HepG2 (cell line): ENCODE data around the gene THADA. TPM values are rescaled to one million over a fixed set of nuclear protein-coding genes. Genes with fewer than 3 reads are reported as not detected.

ENCODE experiments used
- EZH2 ChIP-seq: conservative IDR thresholded peaks from 2 replicates; pipeline ENCODE4 v1.6.1; 2012; ENCODE audit warnings: mild to moderate bottlenecking, low read depth, low read length, moderate library complexity
- FOXJ3 ChIP-seq: sonication (generic); formaldehyde crosslinking; IDR thresholded peaks from 2 replicates; pipeline ENCODE4 v1.4.0; 2020; ENCODE audit warnings: missing genetic modification reagents, mild to moderate bottlenecking, borderline replicate concordance
- HOXA5 ChIP-seq: sonication (generic); formaldehyde crosslinking; IDR thresholded peaks from 2 replicates; pipeline ENCODE4 v1.4.0; 2020; ENCODE audit warnings: missing genetic modification reagents
- JUND ChIP-seq: sonication (generic); formaldehyde crosslinking; IDR thresholded peaks from 2 replicates; pipeline ENCODE4 v1.8.0; 2022; ENCODE audit warnings: mild to moderate bottlenecking, missing genetic modification reagents
- KDM2A ChIP-seq: sonication (generic); formaldehyde crosslinking; IDR thresholded peaks from 2 replicates; pipeline ENCODE4 v1.4.0; 2020; ENCODE audit warnings: low read depth, missing genetic modification reagents, borderline replicate concordance
- KDM5A ChIP-seq: fragments of 200-600 bp; sonication (generic); IDR thresholded peaks from 2 replicates; pipeline ENCODE4 v1.7.0; 2018; ENCODE audit warnings: antibody characterized with exemption, mild to moderate bottlenecking, low read length, borderline replicate concordance
- KDM6A ChIP-seq: IDR thresholded peaks from 2 replicates; pipeline ENCODE4 v1.6.1; 2016; ENCODE audit warnings: low read depth
- NRL ChIP-seq: sonication (generic); formaldehyde crosslinking; IDR thresholded peaks from 2 replicates; pipeline ENCODE4 v1.5.0; 2020; ENCODE audit warnings: missing genetic modification reagents, mild to moderate bottlenecking, moderate library complexity, borderline replicate concordance
- SALL2 ChIP-seq: sonication (generic); formaldehyde crosslinking; IDR thresholded peaks from 2 replicates; pipeline ENCODE4 v1.8.1; 2023; ENCODE audit warnings: mild to moderate bottlenecking, missing genetic modification reagents, inconsistent platforms
- SIN3A ChIP-seq: IDR thresholded peaks from 2 replicates; pipeline ENCODE4 v1.6.1; 2011; ENCODE audit warnings: low read depth, mild to moderate bottlenecking, control low read depth, low read length, borderline replicate concordance
- SMAD9 ChIP-seq: sonication (generic); formaldehyde crosslinking; IDR thresholded peaks from 2 replicates; pipeline ENCODE4 v1.5.1; 2020; ENCODE audit warnings: mild to moderate bottlenecking, missing genetic modification reagents
- SMC3 ChIP-seq: IDR thresholded peaks from 2 replicates; pipeline ENCODE4 v1.6.1; 2011; ENCODE audit warnings: low read length, improper control_type of control experiment
- TEAD2 ChIP-seq: sonication (generic); formaldehyde crosslinking; IDR thresholded peaks from 2 replicates; pipeline ENCODE4 v1.9.0; 2021; ENCODE audit warnings: missing genetic modification reagents
- ZBTB38 ChIP-seq: sonication (generic); formaldehyde crosslinking; IDR thresholded peaks from 2 replicates; pipeline ENCODE4 v1.5.1; 2020; ENCODE audit warnings: mild to moderate bottlenecking, missing genetic modification reagents
- ZNF225 ChIP-seq: sonication (generic); formaldehyde crosslinking; IDR thresholded peaks from 2 replicates; pipeline ENCODE4 v1.4.0; 2020; ENCODE audit warnings: mild to moderate bottlenecking, missing genetic modification reagents
- ZNF230 ChIP-seq: sonication (generic); formaldehyde crosslinking; IDR thresholded peaks from 2 replicates; pipeline ENCODE4 v1.4.0; 2020; ENCODE audit warnings: mild to moderate bottlenecking, missing genetic modification reagents
- ZNF431 ChIP-seq: sonication (generic); formaldehyde crosslinking; IDR thresholded peaks from 2 replicates; pipeline ENCODE4 v1.9.0; 2022; ENCODE audit warnings: missing genetic modification reagents, low read depth, mild to moderate bottlenecking, borderline replicate concordance
- ZNF557 ChIP-seq: sonication (generic); formaldehyde crosslinking; IDR thresholded peaks from 2 replicates; pipeline ENCODE4 v1.4.0; 2020; ENCODE audit warnings: missing genetic modification reagents
- ZNF563 ChIP-seq: sonication (generic); formaldehyde crosslinking; IDR thresholded peaks from 2 replicates; pipeline ENCODE4 v1.8.0; 2022; ENCODE audit warnings: mild to moderate bottlenecking, moderate library complexity, missing genetic modification reagents
- ZNF75D ChIP-seq: sonication (generic); formaldehyde crosslinking; IDR thresholded peaks from 2 replicates; pipeline ENCODE4 v1.8.1; 2023; ENCODE audit warnings: missing genetic modification reagents, mild to moderate bottlenecking, borderline replicate concordance
- polyA plus RNA-seq, 8 experiments: library from polyadenylated mRNA; depleted of rRNA in 3 of 8; stranded (reverse) in 7 of 8; unstranded in 1 of 8; fragments of >200 nt; fragmentation: Illumina TruSeq in 4 of 8; extraction: Trizol in 4 of 8; gene quantifications; 2 replicates each; pipeline versions ENCODE4 v1.2.1 to v1.2.3, GENCODE V29; 2011 to 2016; ENCODE audit warnings: low read depth in 4 of 8, missing spikeins in 1 of 8, mixed read lengths in 1 of 8; ENCODE audit not compliant: insufficient read depth in 1 of 8
- total RNA-seq, 5 experiments: library from RNA; depleted of rRNA; stranded (reverse); fragments of >200 nt; fragmentation: Illumina TruSeq; extraction: Trizol; gene quantifications; 2 replicates each; pipeline ENCODE4 v1.2.3, GENCODE V29; 2016; ENCODE audit warnings: low read depth in 1 of 5
- TF ChIP-seq, protein P1 (sequence below), 2 experiments: IDR thresholded peaks; 2 replicates each; pipeline ENCODE4 v1.6.1; 2011 to 2012; ENCODE audit warnings: low read length in 2 of 2, borderline replicate concordance in 1 of 2, low read depth in 1 of 2, mild to moderate bottlenecking in 1 of 2, moderate library complexity in 1 of 2
- TF ChIP-seq, protein P2 (sequence below): sonication (generic); formaldehyde crosslinking; IDR thresholded peaks from 2 replicates; pipeline ENCODE4 v1.8.0; 2022; ENCODE audit warnings: mild to moderate bottlenecking, missing genetic modification reagents
- TF ChIP-seq, protein P3 (sequence below), 2 experiments: fragments of 450-650 bp in 1 of 2; sonication (generic) in 1 of 2; formaldehyde crosslinking; IDR thresholded peaks; 2 replicates each; pipeline versions ENCODE4 v1.5.0 to v1.8.0; 2020 to 2022; ENCODE audit warnings: mild to moderate bottlenecking in 1 of 2, missing genetic modification reagents in 1 of 2
- TF ChIP-seq, protein P4 (sequence below): IDR thresholded peaks from 2 replicates; pipeline ENCODE4 v1.6.1; 2016; ENCODE audit warnings: control low read depth

Gene THADA
- total and polyA plus RNA-seq, 2 of the 13 experiments (the other 11 are each of a cell fraction or from before 2014, with no cell fraction given): 12.7 to 21.7 TPM

DNA sequence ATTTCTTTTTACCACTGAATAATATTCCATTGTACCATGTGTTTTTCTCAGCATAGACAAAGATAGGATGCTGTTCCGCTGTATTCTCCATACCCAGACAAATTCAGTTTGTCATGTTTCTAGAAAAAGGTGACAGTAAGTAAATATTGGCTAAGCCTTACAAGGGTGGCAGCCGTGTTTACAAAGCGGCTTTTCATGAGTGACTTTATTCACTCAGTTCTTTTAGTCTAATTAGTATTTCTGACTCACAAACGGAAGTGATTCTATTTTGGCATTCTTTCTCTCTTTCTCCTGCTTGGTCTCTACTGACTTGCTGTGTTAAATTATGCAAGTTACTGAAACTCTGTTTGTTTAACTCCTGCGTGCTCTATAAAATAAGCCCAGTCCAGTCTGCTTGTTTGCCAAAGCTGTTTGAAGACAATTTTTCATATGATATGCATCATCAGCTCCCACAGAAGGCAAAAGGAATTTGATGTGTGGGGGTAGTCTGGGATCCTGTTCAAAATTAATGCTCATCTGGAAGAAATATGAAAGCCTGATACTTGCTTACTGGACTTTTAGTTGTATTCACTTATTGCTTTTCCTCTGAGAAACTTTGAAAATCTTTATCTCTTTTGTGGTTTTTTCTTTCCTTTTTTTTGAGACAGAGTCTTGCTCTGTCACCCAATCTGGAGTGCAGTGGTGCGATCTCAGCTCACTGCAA, 38.9 kb upstream of the THADA start (continued):
- TF ChIP-seq, protein P1, sequence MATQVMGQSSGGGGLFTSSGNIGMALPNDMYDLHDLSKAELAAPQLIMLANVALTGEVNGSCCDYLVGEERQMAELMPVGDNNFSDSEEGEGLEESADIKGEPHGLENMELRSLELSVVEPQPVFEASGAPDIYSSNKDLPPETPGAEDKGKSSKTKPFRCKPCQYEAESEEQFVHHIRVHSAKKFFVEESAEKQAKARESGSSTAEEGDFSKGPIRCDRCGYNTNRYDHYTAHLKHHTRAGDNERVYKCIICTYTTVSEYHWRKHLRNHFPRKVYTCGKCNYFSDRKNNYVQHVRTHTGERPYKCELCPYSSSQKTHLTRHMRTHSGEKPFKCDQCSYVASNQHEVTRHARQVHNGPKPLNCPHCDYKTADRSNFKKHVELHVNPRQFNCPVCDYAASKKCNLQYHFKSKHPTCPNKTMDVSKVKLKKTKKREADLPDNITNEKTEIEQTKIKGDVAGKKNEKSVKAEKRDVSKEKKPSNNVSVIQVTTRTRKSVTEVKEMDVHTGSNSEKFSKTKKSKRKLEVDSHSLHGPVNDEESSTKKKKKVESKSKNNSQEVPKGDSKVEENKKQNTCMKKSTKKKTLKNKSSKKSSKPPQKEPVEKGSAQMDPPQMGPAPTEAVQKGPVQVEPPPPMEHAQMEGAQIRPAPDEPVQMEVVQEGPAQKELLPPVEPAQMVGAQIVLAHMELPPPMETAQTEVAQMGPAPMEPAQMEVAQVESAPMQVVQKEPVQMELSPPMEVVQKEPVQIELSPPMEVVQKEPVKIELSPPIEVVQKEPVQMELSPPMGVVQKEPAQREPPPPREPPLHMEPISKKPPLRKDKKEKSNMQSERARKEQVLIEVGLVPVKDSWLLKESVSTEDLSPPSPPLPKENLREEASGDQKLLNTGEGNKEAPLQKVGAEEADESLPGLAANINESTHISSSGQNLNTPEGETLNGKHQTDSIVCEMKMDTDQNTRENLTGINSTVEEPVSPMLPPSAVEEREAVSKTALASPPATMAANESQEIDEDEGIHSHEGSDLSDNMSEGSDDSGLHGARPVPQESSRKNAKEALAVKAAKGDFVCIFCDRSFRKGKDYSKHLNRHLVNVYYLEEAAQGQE (IDR thresholded peaks at IDR 0.05; ENCODE audit: borderline replicate concordance in 1 of 2, low read depth in 1 of 2, low read length in 2 of 2): no peak; a peak in 1 of 4 replicates
- TF ChIP-seq SALL2 (CRISPR knock-in tag) (no peak), KDM6A (CRISPR knock-in tag) (peak; percentile 39; the same call in 1 of the 2 replicates), ZNF75D (CRISPR knock-in tag) (no peak), ZBTB38 (CRISPR knock-in tag) (no peak), ZNF563 (no peak), ZNF225 (CRISPR knock-in tag) (no peak), NRL (CRISPR knock-in tag) (no peak), ZNF557 (CRISPR knock-in tag) (no peak), FOXJ3 (CRISPR knock-in tag) (peak; percentile 82; the same call in 1 of the 2 replicates), JUND (peak; percentile 51; the same call in 1 of the 2 replicates), TEAD2 (CRISPR knock-in tag) (no peak), KDM5A (no peak), EZH2 (no peak), ZNF431 (no peak; the same call in 1 of the 2 replicates), SIN3A (no peak), SMAD9 (CRISPR knock-in tag) (no peak), HOXA5 (CRISPR knock-in tag) (no peak), SMC3 (no peak), KDM2A (CRISPR knock-in tag) (no peak), ZNF230 (no peak)
- TF ChIP-seq, protein P2, sequence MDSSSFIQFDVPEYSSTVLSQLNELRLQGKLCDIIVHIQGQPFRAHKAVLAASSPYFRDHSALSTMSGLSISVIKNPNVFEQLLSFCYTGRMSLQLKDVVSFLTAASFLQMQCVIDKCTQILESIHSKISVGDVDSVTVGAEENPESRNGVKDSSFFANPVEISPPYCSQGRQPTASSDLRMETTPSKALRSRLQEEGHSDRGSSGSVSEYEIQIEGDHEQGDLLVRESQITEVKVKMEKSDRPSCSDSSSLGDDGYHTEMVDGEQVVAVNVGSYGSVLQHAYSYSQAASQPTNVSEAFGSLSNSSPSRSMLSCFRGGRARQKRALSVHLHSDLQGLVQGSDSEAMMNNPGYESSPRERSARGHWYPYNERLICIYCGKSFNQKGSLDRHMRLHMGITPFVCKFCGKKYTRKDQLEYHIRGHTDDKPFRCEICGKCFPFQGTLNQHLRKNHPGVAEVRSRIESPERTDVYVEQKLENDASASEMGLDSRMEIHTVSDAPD: no peak
- TF ChIP-seq, protein P3, sequence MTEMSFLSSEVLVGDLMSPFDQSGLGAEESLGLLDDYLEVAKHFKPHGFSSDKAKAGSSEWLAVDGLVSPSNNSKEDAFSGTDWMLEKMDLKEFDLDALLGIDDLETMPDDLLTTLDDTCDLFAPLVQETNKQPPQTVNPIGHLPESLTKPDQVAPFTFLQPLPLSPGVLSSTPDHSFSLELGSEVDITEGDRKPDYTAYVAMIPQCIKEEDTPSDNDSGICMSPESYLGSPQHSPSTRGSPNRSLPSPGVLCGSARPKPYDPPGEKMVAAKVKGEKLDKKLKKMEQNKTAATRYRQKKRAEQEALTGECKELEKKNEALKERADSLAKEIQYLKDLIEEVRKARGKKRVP (CRISPR knock-in tag; IDR thresholded peaks at IDR 0.05): peak in 1 of 2 experiments; percentile 81; a peak in 1 of 4 replicates
- TF ChIP-seq, protein P4, sequence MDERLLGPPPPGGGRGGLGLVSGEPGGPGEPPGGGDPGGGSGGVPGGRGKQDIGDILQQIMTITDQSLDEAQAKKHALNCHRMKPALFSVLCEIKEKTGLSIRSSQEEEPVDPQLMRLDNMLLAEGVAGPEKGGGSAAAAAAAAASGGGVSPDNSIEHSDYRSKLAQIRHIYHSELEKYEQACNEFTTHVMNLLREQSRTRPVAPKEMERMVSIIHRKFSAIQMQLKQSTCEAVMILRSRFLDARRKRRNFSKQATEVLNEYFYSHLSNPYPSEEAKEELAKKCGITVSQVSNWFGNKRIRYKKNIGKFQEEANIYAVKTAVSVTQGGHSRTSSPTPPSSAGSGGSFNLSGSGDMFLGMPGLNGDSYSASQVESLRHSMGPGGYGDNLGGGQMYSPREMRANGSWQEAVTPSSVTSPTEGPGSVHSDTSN: peak; percentile 61
